NK-92 treated with Interleukin-12 subunit alpha and Interleukin-12 subunit beta, amount 100 ng/mL, for 24 hours (cell line): ENCODE data around the gene ZNF74.
"Not testable (repeated sequence)": the region's sequence is repeated elsewhere in the genome, so short reads cannot be mapped to it uniquely, and the experiment has no call there.

ENCODE experiments used
- DNase-seq: peaks from one replicate; lab custom pipeline; 2025; lab: John Stamatoyannopoulos, UW

ZNF74 gene

GRCh38 chr22:20400606-20401375 lies 6.8 kb downstream of the ZNF74 start:
- no peak for DNase-seq

GRCh38 chr22:20401376-20402014 lies 7.5 kb downstream of the ZNF74 start:
- no peak for DNase-seq

- DNase-seq, result peak; percentile 12
Measured at GRCh38 chr22:20402960-20403778, 9.2 kb downstream of the ZNF74 start.

- DNase-seq, result no peak
Measured at GRCh38 chr22:20403779-20404140, 9.8 kb downstream of the ZNF74 start.

- no peak for DNase-seq
Measured at GRCh38 chr22:20404881-20405280, 10.9 kb downstream of the ZNF74 start.

GRCh38 chr22:20405291-20405930 lies 11.5 kb downstream of the ZNF74 start:
- no peak for DNase-seq

- DNase-seq, result no peak
Measured at GRCh38 chr22:20405931-20406685, 12.2 kb downstream of the ZNF74 start.

GRCh38 chr22:20406686-20407408 lies 12.9 kb downstream of the ZNF74 start:
- DNase-seq, result no peak

- no peak for DNase-seq
Measured at GRCh38 chr22:20407829-20408228, 13.9 kb downstream of the ZNF74 start.

GRCh38 chr22:20408891-20409290 lies 14.9 kb downstream of the ZNF74 start:
- DNase-seq, result no peak

GRCh38 chr22:20409385-20409784 lies 15.4 kb downstream of the ZNF74 start:
- not testable (repeated sequence) for DNase-seq

GRCh38 chr22:20412474-20413216 lies 18.7 kb downstream of the ZNF74 start:
- DNase-seq, result no peak

- DNase-seq, result no peak
Measured at GRCh38 chr22:20413217-20414058, 19.5 kb downstream of the ZNF74 start.

GRCh38 chr22:20414059-20414440 lies 20.1 kb downstream of the ZNF74 start:
- DNase-seq, result no peak

GRCh38 chr22:20414450-20414849 lies 20.5 kb downstream of the ZNF74 start:
- no peak for DNase-seq

- DNase-seq, result not testable (repeated sequence)
Measured at GRCh38 chr22:20415241-20415640, 21.3 kb downstream of the ZNF74 start.

- DNase-seq, result not testable (repeated sequence)
Measured at GRCh38 chr22:20415699-20416098, 21.7 kb downstream of the ZNF74 start.

GRCh38 chr22:20418211-20418788 lies 24.3 kb downstream of the ZNF74 start:
- peak; percentile 41 for DNase-seq

GRCh38 chr22:20419664-20419951 lies 25.7 kb downstream of the ZNF74 start:
- no peak for DNase-seq
